ENCODE results near the gene INHA. TPM values are rescaled to one million over a fixed set of nuclear protein-coding genes. Genes with fewer than 3 reads are reported as not detected.

The INHA gene
- total RNA-seq, 1 donor from 2014 or later = 0.59 TPM

GRCh38 chr2:219569635-219570034, 2.5 kb upstream of the INHA start:
- no peak for DNase-seq (ENCODE audit: low spot score)
- intact Hi-C loops (cut with DNase I) = loop anchor here (1.0 to 2.0 kb wide), 2 partner anchors 27 to 76 kb away; partner anchors contain the start of gene STK11IP

DNA sequence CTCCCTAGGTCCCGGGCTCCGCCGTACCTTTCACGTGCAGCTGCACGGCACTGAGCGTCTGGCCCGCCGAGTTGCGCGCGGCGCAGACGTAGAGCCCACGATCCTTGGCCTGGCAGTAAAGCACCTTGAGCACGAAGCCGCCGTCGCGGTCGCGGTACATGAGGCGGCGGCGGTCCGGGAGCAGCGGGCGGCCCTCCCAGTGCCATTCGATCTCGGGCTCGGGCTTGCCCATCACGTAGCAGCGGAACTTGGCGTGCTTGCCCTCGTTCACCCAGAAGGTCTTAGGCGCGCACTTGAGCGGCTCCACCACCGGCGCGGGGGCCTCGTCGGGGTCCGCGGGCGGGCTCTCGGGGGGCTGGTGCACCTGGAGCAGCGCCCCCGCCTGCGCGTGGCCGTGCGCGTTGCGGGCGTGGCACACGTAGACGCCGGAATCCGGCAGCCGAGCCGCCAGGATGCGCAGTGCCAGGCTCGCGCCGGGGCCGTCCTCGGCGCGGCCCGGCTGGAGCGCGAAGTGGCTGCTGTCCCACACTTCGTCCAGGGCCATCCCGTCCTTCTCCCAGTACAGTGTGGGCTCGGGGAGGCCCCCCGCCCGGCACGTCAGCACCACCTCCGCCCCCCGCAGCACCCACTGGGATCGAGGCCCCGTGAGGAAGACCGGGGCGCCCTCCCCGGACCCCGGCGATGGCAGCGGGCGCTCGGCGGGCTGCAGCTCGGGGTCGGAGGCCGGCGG, 1.8 kb upstream of the INHA start:
- intact Hi-C loops (cut with DNase I) = loop anchor here (1.0 to 2.0 kb wide), 2 partner anchors 26 to 75 kb away; partner anchors contain the start of gene STK11IP
- no peak for DNase-seq (ENCODE audit: low spot score)

GRCh38 chr2:219570924-219571310, 1.2 kb upstream of the INHA start:
- intact Hi-C loops (cut with DNase I) = loop anchor here (1.0 to 2.0 kb wide), 2 partner anchors 26 to 74 kb away; partner anchors contain the start of gene STK11IP
- no peak for DNase-seq (ENCODE audit: low spot score)

GRCh38 chr2:219571311-219572236, 536 bp upstream of the INHA start, which contains the start of gene OBSL1:
Gene OBSL1 (minus strand): TSS chr2:219571539. CDS start chr2:219571232, 307 bp downstream.
- peak; percentile 89 for DNase-seq (ENCODE audit: low spot score)
- intact Hi-C loops (cut with DNase I) = loop anchor here (2.0 kb wide), 1 partner anchor 25 kb away; the partner anchor contains the start of gene STK11IP

DNA sequence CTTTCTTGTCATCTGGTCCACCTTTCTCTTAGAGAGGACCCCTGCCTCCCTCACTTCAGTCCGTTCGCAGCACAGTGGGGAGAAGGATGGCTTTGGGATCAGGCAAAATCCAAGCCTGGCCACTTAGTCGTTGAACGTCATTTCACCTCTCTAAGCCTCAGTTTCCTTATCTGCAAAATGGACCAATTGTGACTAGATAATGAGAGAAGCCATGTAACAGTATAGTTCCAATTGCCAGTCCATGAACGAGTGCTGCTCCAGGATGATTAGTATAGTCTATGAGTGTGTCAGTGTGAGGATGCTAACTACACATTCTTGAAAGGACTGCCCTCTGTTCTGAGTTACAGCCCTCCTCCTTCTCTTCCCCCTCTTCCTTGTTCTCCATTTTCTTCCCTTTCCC, 1.1 kb downstream of the INHA start:
- DNase-seq (ENCODE audit: low spot score) = no peak
- intact Hi-C loops (cut with DNase I) = no loop called here

GRCh38 chr2:219574484-219575311, 2.6 kb downstream of the INHA start:
- DNase-seq (ENCODE audit: low spot score) = no peak
- intact Hi-C loops (cut with DNase I) = loop anchor here (2.0 kb wide), 1 partner anchor 16 kb away; no protein-coding TSS in a partner anchor

DNA sequence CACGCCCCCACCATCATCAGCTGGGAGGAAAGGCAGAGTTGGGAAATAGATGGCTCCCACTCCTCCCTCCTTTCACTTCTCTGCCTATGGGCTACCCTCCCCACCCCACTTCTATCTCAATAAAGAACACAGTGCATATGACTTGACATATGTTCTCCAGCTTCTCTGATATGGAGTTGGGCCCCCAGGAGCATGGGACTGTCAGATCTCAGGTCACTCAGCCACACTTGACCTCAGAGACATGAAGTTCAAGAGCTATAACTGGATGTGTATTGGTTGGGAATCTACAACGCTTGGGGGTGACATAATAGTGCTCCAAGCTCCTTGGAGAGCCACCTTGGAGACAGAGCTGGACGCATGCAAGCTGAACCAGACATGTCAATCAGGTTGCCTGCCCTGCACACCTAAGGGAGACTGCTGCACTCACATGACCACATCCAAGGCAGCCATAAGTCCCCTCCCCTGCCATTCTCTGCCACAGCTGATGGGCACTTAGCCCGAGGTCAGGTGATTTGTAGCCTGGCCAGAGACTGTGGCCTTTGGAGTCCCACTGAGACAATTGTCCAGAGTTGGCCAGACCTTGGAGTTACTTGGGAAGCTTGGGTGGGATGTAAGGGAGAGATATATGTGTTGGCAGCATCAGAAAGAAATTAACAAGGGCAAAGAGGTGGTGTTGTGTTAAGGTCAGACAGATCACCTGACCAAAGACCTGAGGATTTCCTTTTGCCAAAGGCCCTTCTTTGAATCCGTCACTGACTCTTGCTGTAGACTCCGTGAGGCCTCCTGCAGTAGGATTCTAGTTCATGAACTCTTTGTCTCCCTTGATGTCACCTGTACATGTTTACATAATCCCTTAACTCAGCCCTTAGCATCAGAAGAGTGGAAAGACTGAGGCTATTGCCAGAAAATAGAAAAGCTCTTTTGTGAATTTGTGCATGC, 3.7 kb downstream of the INHA start:
- DNase-seq (ENCODE audit: low spot score) = no peak
- intact Hi-C loops (cut with DNase I) = loop anchor here (2.0 kb wide), 1 partner anchor 15 kb away; no protein-coding TSS in a partner anchor

DNA sequence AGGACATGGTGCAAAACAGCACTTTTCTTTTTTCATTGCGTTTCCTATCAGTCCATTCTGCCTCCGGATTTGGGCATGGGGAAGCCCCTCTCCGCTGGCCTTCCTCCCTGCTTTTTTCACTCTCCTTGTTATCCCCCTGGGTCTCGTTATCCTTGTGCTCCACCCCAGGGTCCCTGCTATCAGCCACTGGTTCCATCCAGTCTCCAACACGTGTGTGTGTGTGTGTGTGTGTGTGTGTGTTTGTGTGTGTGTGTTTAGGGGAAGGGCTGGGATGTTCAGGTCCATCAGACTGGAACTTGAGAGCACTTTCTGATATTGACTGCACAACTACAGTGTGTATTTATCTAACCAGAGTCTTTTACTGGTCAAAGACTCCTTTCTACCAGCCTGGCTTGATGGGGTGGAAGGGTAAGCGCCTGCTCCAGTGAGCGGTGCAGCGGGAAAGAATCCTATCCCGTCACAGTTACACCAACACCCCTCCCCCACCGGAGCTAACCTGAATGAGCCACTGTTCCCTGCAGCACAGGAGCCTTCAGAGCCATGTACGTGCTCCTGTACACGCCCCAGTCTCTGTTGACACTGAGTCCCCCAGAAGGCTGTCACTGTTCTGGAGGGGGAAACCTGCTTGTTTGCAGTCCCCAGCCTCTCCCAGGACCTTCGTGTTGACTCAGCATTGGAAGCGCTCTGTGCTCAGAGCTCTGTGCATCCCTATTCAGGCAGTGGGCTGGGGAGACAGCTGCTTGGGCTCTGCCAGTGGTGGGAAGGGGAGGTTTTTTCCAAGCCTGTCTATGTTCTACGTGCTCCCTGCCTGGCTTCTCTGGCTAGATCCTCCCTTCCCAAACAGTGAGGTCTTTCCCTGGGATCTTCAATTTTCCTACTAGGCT, 4.6 kb downstream of the INHA start:
- DNase-seq (ENCODE audit: low spot score) = no peak
- intact Hi-C loops (cut with DNase I) = no loop called here

DNA sequence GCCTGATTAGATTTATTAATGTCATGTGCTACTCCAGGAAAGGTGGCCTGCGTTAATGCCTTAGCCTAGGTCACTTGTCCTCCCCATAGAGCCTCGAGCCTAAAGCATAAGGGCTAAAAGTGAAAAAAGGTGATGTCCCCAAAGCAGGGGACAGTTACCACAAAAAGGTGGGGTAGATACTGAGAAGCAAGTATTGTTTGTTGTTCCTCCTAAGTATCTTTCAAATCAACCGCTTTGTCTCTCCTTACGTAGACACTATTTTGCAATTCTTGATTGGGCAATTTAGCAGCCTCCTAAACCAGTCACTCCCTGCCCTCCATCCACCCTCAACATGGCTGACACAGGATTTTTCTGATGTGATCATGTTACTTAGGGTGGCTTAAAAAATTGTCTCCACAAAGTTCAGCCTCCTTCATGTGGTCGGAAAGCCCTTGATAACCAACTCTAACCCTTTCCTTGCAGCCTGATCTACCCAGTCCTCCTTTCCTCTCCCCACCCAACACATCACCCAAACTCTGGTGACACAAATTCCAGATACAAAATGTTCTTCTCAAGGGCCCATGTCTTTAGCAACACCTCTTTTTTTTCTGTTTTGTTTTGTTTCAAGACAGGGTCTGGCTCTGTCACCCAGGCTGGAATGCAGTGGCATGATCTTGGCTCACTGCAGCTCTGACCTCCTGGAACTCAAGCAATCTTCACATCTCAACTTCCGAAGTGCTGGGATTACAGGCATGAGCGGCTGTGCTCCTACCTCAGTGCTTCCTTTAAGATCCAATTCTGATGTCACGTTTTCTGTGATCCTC, 6.9 kb downstream of the INHA start:
- intact Hi-C loops (cut with DNase I) = no loop called here

GRCh38 chr2:219581346-219581745, 9.2 kb downstream of the INHA start:
- intact Hi-C loops (cut with DNase I) = no loop called here
- no peak for DNase-seq (ENCODE audit: low spot score)

More for the DNA sequence above, 6.9 kb downstream of the INHA start:
- no peak for DNase-seq (ENCODE audit: low spot score)

- DNase-seq (ENCODE audit: low spot score) = no peak
- intact Hi-C loops (cut with DNase I) = loop anchor here (2.0 kb wide), 1 partner anchor 16 kb away; no protein-coding TSS in a partner anchor
These were observed 19.0 kb downstream of the INHA start for GRCh38 chr2:219591091-219591490.

- intact Hi-C loops (cut with DNase I) = no loop called here
These were observed 20.6 kb downstream of the INHA start for GRCh38 chr2:219592736-219593135.

GRCh38 chr2:219593154-219593553, 21.0 kb downstream of the INHA start:
- intact Hi-C loops (cut with DNase I) = no loop called here
- DNase-seq (ENCODE audit: low spot score) = no peak

More at GRCh38 chr2:219592736-219593135, 20.6 kb downstream of the INHA start:
- DNase-seq (ENCODE audit: low spot score) = no peak

- DNase-seq (ENCODE audit: low spot score) = no peak
- intact Hi-C loops (cut with DNase I) = no loop called here
These were observed 23.1 kb downstream of the INHA start for GRCh38 chr2:219595256-219595655.

GRCh38 chr2:219596954-219597551, 24.9 kb downstream of the INHA start:
- intact Hi-C loops (cut with DNase I) = loop anchor here (2.0 kb wide), 2 partner anchors 26 to 54 kb away; partner anchors contain the start of genes CHPF and OBSL1
- no peak for DNase-seq (ENCODE audit: low spot score)

All from cardiac septum (tissue), 1 donor.